HL-60/S4 treated with retinoic acid at 250 ng/mL for 4 days and 3 days (cell line): ENCODE results near the gene FBXW11.
"Not testable (repeated sequence)": the region's sequence is repeated elsewhere in the genome, so short reads cannot be mapped to it uniquely, and the experiment has no call there.

Experiments used
- in situ Hi-C: fragments of 300-500 bp; cut with MboI; formaldehyde crosslinking; loops from 2 replicates; pipeline ENCODE4 v1.7.0; 2022; ENCODE audit warnings: low sequenced_read_pairs

The FBXW11 gene

DNA sequence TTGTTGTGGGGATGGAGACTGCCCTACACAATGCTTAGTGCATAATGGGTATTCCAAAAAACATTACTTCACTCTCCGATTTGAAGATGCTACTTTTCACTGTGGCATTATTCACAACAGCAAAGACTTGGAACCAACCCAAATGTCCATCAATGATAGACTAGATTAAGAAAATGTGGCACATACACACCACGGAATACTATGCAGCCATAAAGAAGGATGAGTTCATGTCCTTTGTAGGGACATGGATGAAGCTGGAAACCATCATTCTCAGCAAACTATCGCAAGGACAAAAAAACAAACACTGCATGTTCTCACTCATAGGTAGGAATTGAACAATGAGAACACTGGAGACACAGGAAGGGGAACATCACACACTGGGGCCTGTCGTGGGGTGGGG, 90.7 kb downstream of the FBXW11 start:
- in situ Hi-C loops: loop anchor here (25.0 kb wide), 1 partner anchor 503 kb away; the partner anchor contains the start of gene FGF18

DNA sequence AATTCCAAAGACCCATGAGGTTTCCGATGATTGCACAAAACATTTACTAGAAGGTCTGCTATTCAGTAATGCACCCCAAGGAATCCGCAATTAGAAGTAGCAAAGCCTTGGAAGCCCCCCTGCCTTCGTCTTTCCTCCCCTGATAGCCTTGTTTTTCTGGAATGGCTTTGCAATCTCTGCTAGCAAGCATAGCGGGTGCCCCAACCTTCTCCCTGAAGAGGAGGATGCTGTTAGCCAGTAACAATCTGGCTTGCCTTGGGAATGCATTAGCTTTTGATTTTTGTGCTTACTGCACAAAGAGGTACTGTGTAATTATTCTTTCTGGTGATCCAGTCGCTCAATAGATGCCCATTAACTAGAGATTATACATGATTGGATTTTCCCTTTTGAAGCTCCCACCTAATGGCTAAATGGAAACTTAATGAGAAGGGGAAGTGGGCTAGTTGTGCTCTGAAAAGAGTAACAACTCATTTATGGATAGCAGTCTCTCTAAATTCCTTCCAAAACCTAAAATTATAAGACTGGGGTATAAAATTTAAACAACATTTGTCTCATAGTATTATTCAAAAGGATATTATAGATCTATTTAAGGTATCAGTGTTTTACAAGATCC, 91.6 kb downstream of the FBXW11 start:
- in situ Hi-C loops: loop anchor here (25.0 kb wide), 1 partner anchor 503 kb away; the partner anchor contains the start of gene FGF18

DNA sequence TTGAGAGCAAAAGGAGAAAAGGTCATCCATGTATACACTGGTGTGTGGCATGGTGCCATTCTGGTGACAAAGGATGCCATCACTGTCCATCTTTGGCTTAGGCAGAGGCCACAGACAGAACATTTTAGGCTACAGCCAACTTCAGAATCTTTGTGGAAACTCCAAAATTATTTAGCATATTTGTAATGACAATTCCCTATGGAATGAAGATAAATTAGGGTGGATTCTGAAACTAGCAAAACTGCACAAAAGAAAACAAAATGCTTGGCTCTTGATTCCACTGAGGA, 92.5 kb downstream of the FBXW11 start:
- in situ Hi-C loops: loop anchor here (25.0 kb wide), 1 partner anchor 502 kb away; the partner anchor contains the start of gene FGF18

DNA sequence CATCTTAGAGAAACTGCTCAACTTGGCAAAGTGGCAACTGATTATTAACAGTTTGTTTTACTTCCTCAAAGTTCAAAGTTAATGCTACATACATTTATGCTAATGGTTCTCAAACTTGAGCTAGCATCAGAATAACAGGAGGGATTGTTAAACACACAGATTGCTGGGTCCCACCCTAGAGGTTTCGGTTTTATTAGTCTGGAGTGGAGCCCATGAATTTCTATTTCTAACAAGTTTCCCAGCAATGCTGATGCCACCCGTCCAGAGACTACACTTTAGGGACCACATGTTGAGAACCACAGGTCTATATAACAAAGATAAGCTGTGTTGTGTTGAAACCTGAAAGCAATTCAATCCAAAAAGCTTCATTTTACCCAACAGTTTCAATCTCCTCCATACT, 95.3 kb downstream of the FBXW11 start:
- in situ Hi-C loops: loop anchor here (25.0 kb wide), 1 partner anchor 499 kb away; the partner anchor contains the start of gene FGF18

DNA sequence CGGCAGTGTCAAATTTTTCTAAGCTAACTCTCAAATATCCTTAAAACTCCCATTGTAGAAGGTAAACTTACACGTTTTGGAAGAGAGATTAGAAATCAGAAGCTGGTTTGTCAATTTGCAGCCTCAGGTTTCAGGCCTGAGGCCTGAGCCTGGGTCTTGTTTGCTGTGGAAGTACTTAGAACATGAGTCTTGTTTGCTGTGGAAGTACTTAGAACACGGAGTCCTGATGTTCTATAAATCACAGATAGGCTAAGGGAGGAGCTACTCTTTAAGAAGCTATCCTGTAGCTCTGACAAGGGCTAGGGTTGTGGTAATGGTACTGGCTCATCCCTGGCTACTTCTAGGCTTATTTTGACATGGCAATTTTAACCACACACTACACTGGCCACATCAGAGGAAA, 97.8 kb downstream of the FBXW11 start:
- in situ Hi-C loops: loop anchor here (25.0 kb wide), 1 partner anchor 496 kb away; the partner anchor contains the start of gene FGF18

DNA sequence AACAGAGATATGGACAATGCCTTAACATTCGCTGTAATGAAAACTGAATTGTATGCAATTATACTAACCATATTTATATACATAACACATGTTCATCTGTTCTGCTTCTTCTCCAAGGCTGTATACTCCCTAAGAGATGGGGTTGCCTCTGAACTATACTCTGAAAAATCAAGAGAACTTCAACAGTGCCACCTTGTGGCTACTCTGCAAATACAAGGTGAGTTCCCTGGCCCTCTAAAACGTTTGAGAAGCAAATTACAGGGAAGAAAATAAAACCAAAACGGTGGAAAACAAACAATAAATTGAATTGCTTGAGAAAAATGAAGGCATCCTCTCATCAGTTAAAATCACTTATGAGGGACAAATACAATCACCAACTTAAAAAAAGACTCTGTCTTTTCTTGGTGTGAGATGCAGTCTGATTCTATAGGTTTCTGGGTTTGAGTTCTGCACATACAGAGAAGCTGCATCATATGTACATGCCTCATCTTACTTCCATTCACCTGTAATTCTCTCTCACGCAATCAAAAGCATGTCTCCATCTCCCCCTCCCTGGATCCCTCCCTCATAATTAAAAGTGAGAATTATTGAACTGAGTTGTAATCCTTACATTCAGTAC, 98.6 kb downstream of the FBXW11 start:
- in situ Hi-C loops: loop anchor here (25.0 kb wide), 1 partner anchor 496 kb away; the partner anchor contains the start of gene FGF18

DNA sequence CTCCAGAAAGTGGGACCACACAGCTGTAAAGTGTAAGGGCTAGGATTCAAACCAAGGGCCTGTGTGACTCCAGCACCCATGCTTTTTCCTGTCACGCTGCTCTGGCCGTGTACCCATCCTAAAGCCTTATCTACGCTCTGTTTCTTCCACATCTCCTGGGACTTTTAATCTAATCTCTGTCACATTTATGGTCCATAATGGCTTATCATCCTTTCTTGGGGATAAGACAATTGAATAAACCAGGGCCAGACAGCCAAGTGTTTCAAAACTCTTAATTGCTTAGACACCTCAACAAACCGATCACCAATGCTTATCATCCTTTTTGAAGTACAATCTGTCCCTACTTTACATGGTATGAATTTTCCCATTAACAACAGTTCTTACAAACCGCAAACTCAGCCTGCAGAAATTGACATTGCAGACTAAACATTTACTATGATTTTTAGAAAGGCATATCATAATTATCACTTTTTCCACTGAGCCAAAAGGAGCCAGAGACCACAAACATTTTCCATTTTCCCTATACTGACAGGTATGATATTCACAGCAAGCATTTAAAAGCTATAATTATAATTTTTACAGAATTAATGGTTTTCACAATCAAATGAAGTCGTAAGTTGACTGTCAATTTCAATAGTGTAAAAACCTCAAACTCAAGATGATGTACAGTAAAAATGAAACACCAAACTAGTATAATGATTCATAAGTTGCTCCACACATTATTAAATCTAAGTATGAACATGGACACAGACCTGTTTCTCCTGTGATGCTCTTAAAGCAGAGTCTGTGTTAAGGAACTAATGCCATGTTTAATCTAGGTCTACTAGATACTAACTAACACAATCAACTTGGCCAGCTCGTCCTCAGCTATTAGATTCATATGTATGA, 99.5 kb downstream of the FBXW11 start:
- in situ Hi-C loops: loop anchor here (25.0 kb wide), 1 partner anchor 495 kb away; the partner anchor contains the start of gene FGF18

DNA sequence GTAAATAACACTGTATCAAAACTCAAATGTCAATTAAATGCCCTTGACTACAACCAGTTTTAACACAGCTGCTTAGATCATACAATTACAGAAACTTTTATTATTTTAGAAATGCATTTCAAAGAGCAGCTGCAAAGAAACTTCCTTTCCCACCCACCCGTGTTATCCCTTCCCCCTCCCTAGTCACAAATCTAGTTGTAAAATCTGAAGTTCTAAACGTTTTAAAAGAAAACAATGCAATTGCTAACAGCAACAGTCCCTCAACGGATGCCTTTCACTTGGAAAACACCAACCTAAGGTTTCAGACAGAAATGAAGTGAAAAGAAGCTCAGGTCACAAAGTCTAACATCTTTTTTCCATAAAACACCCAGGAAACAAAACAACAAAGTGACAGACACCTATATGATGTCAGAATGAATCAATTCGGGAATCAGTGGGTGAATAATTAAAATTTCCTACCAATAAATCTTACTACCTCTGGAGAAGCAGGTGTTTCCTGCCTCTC, 100.3 kb downstream of the FBXW11 start:
- in situ Hi-C loops: loop anchor here (25.0 kb wide), 1 partner anchor 494 kb away; the partner anchor contains the start of gene FGF18

DNA sequence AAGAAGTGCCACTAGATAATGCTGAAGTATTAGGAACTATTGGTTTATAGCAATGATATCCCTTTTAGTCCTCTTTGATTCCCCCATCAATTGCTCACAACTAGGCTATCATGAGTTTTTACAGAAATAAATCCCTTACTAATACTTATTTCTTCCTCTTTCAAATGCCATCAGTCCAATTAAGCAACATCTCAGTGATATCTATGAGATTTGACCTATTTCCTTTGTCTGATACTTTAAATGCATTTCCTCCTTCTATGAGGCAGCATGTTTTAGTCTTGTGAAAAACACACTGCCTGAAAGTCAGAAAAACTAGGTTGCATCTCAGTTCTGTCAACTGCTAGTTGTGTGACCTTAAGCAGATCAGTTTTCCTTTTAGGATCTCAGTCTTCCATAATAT, 101.6 kb downstream of the FBXW11 start:
- in situ Hi-C loops: loop anchor here (25.0 kb wide), 1 partner anchor 493 kb away; the partner anchor contains the start of gene FGF18

DNA sequence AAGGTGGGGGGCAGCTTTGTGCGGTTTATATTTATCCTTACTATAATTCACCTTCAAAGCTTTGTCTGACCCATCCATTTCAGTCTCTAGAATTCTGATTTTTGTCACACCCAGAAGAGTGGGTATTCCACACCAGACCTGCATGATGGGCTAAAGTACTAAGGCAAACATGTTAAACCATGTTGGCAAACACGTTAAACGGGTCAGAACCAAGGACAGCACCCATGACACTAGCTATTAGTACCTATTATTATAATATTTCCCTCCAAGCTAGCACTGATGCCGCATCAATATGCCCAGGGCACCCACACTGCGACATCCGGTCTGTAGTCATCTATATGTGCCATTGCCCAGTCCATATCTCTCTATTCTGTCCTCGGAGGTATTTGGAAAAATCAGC, 104.7 kb downstream of the FBXW11 start:
- in situ Hi-C loops: loop anchor here (25.0 kb wide), 1 partner anchor 489 kb away; the partner anchor contains the start of gene FGF18

DNA sequence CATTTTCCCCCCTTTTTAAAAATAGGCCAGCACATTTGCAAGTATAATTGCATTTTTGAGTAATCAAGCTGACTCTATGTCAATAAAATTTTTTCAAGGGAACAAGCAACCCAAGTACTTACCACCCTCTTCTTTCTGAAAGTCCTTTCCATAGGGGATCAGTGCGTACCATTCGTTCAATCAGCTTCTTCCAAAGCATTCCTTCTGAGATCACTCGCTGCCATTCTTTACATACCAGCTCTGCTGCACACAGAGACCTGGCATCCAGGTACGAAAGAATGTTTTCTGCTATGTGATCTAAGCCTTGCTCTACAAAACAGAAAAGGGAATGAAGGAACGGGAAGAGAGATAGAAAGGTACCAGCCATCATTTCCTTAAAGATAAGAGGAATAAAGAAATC, 106.6 kb downstream of the FBXW11 start:
- in situ Hi-C loops: loop anchor here (25.0 kb wide), 1 partner anchor 487 kb away; the partner anchor contains the start of gene FGF18

DNA sequence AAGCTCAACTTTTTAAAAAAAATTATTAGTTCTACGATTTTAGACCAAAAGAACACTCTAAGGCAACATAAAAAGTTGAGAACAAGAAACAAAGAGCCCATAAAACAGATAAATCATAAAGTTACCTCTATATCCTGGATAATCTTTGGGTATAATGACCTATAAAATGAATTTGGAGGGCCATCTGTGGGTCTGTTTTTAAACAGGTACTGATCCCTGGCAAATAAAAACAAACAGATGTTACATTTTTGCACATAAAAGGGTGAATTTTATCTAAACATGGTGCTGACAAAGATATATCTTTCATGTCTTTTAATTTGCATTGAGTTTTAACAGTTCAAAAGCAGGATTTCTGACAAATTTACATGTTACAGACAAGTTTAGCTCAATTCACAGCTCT, 107.6 kb downstream of the FBXW11 start:
- in situ Hi-C loops: no loop called here

DNA sequence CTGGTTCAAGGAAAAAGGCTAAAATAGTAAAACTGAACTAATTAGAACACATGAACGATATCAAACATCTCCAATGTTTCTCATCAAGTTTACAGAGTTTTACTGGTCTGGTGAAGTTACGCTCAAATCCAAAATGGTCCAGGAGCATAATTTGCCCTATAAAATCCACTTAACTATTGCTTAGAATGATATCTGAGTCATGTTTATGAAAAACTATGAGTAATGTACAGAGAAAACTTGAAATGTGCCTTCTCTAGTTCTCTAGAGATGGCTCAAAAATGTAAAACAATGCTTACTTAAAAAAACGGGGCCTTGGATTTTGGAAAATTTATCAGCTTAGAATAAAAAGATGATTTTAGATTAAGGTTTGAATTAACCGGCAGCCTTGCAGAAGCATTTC, 108.1 kb downstream of the FBXW11 start:
- in situ Hi-C loops: no loop called here

DNA sequence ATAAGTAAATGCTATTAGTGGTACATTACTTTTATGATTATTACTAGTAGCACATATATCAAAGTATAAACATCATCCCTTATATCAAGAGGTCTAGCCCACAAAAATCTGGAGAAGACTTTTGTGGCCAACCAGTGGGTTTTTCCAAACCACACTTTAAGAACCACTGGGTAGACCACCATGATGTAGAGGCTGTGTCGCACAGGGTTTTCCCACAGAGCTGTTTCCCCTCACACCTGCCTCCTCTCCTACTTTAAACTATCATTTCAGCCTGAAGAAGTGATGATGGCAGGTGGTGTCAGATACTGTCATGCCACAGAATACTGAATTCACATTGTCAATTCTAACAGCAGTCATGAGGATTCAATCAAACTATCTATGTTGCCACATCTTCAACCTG, 109.2 kb downstream of the FBXW11 start:
- in situ Hi-C loops: no loop called here

DNA sequence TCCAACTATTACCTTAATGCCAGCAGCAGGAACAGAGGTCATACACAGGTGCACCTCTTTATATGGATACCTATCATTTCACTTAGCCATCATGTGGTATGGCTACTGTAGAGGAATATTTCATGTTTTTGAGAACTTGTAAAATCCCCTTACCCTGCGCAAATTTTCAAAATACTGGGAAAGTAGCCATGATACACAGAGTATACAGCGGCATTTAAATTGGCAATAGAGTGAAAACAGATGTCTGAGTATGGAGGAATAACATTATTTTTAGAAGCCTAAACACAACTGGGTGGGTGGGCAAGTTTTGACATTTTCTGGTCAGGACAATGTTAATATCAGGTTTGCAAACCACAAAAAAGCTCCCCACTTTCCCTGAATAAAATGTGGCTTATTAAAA, 111.4 kb downstream of the FBXW11 start:
- in situ Hi-C loops: no loop called here

DNA sequence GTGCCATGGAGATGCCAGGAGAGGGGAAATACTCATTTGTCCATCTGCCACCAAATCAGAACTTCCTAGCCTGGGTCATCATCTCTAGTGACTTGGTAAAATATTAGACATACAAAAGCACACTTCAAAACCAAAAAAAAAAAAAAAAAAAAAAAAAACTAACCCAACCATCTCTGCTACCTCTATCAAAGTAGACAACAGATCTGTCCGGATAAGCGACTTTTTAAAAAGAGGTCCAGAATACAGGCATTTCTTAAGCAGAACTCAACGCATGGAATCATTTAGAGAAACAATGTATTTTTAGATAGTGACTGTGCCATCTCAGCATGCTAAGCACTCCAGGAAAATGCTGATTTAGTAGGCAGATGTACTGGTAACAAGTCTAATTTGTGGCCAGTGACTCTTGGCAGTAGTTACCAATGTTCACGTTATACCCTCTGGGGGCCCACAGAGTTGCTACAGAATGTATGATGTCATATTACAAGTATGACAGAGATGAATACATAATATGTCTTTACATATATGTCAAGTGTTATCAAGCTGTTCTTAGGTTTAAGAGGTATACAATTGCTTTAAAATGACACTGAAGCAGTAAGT, 113.0 kb downstream of the FBXW11 start:
- in situ Hi-C loops: no loop called here

DNA sequence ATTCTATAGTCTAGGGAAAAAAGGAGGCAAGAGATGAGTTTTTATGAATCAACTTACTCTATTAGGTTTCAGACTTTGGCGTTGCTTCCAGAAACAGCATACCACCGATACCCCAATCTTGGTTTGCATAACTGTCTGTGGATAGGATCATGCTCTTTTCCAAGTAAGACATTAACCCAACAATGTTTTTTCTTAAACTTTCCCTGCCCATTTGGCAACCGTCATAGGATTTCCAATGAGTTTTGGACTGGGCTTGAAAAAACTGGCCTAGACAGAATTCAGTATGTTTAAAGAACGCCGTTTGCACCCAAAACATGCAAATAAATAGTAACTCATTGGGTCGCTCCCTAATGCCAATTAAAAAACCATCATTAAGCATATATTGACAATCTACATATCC, 114.8 kb downstream of the FBXW11 start:
- in situ Hi-C loops: no loop called here

DNA sequence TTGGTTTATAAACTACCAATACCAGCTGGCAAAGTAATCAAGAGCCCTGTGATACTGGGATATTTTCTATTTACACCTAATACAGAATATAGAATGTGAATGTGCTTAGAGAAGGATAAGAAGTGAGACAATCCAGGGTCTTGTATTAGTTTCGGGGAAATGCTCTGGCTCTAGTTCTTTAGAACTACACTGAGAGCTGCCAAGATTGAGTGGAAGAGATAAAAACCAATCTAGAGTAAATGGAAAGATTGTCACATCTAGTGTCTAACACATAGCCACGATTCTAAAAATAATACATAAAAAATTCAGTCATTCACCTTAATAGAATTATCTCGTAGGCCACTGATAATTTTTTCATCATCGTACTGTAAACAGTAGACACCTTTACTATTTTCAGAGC, 115.3 kb downstream of the FBXW11 start:
- in situ Hi-C loops: no loop called here

DNA sequence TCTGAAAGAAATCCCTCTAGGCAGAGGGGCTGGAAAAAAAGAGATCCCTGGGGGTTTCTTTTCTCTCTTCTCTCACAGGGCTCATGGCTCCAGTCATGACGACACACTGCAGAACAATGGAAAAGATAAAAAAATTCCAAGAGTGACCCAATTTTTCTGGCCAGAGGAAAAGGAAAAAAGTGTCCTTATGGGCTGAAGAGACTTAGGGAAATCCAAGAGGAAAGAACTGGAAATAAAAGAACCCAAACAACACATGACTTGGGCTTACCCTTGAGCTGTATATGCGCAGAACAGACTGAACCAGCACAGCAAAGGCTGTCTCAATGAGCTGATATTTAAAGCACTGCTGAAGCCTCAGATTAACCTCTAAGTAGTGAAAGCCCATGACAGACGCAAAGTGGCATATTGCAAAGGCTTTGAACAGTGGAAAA, 118.4 kb downstream of the FBXW11 start:
- in situ Hi-C loops: no loop called here

DNA sequence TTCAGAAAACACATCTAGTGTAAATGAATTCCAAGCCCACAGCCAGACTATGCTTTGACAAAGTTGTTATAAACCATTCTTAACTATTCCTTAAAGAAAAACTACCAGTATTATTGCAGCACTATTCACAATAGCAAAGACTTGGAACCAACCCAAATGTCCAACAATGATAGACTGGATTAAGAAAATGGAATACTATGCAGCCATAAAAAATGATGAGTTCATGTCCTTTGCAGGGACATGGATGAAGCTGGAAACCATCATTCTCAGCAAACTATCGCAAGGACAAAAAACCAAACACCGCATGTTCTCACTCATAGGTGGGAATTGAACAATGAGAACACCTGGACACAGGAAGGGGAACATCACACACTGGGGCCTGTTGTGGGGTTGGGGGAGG, 120.4 kb downstream of the FBXW11 start:
- in situ Hi-C loops: not testable (repeated sequence)

DNA sequence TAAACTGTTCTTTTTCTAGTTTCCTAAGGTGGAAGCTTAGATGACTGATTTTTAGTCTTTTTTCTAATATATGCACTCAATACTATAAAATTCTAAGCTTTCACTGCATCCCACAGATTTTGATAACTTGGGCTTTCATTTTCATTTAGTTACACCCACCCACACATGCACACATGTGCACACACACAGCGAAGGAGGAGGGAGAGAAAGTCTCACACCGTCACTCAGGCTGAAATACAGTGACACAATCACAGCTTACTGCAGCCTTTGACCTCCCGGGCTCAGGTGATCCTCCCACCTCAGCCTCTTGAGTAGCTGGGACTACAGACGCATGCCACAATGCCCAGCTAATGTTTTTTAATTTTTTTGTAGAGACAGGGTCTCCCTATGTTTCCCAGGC, 124.3 kb downstream of the FBXW11 start:
- in situ Hi-C loops: no loop called here
